Nephron progenitor cell (in vitro differentiated cells): ENCODE measurements around the gene PCYT2.

Experiments
- DNase-seq: peaks from one replicate; pipeline ENCODE4 v3.0.0; 2021
- H3K27ac Mint-ChIP-seq: 2 replicates; pipeline ENCODE4 v1.8.0; 2021; ENCODE audit warnings: mild to moderate bottlenecking, moderate library complexity, mixed read lengths
- H3K27me3 Mint-ChIP-seq: 2 replicates; pipeline ENCODE4 v1.8.0; 2021; ENCODE audit warnings: mild to moderate bottlenecking, low read depth, mixed read lengths; ENCODE audit not compliant: poor library complexity
- H3K36me3 Mint-ChIP-seq: 2 replicates; pipeline ENCODE4 v1.8.0; 2021; ENCODE audit warnings: low read depth, mixed read lengths
- H3K4me1 Mint-ChIP-seq: 2 replicates; pipeline ENCODE4 v1.8.0; 2021; ENCODE audit warnings: mixed read lengths
- H3K4me3 Mint-ChIP-seq: 2 replicates; pipeline ENCODE4 v1.8.0; 2021; ENCODE audit warnings: mild to moderate bottlenecking, moderate library complexity, mixed read lengths
- H3K9me3 Mint-ChIP-seq: 2 replicates; pipeline ENCODE4 v1.8.0; 2021; ENCODE audit warnings: mild to moderate bottlenecking, moderate library complexity, mixed read lengths
- CTCF ChIP-seq: fragments of 200-600 bp; sonication (generic); IDR thresholded peaks from 2 replicates; pipeline ENCODE4 v1.5.0; 2021; ENCODE audit warnings: antibody characterized with exemption

PCYT2 gene

GRCh38 chr17:81916234-81917001, 5.2 kb upstream of the PCYT2 start:
- H3K4me3 Mint-ChIP-seq: peak overlapping the region; percentile 83
- H3K27me3 Mint-ChIP-seq: peaks cover 6% of the 10 kb centered on the region
- H3K9me3 Mint-ChIP-seq: no peaks in the 10 kb centered on the region
- peaks cover 21% of the 10 kb centered on the region for H3K36me3 Mint-ChIP-seq
- no peak for TF ChIP-seq CTCF
- no peak overlapping the region for H3K27ac Mint-ChIP-seq
- no peak for DNase-seq
- peaks cover 21% of the 10 kb centered on the region for H3K4me1 Mint-ChIP-seq

- no peak overlapping the region for H3K27ac Mint-ChIP-seq
- H3K27me3 Mint-ChIP-seq: peaks cover 6% of the 10 kb centered on the region
- H3K4me3 Mint-ChIP-seq: no peak overlapping the region
- peaks cover 16% of the 10 kb centered on the region for H3K36me3 Mint-ChIP-seq
- DNase-seq: no peak
- H3K4me1 Mint-ChIP-seq: peaks cover 16% of the 10 kb centered on the region
- no peaks in the 10 kb centered on the region for H3K9me3 Mint-ChIP-seq
- no peak for TF ChIP-seq CTCF
These were observed 4.1 kb upstream of the PCYT2 start for GRCh38 chr17:81915331-81915730.

GRCh38 chr17:81914103-81914850, 3.1 kb upstream of the PCYT2 start:
- peaks cover 16% of the 10 kb centered on the region for H3K36me3 Mint-ChIP-seq
- H3K27me3 Mint-ChIP-seq: peaks cover 6% of the 10 kb centered on the region
- H3K9me3 Mint-ChIP-seq: no peaks in the 10 kb centered on the region
- H3K4me1 Mint-ChIP-seq: peaks cover 21% of the 10 kb centered on the region
- DNase-seq: no peak
- no peak overlapping the region for H3K4me3 Mint-ChIP-seq
- TF ChIP-seq CTCF: no peak
- no peak overlapping the region for H3K27ac Mint-ChIP-seq

- DNase-seq: no peak
- H3K9me3 Mint-ChIP-seq: no peaks in the 10 kb centered on the region
- H3K4me3 Mint-ChIP-seq: no peak overlapping the region
- H3K4me1 Mint-ChIP-seq: peaks cover 20% of the 10 kb centered on the region
- H3K36me3 Mint-ChIP-seq: peaks cover 16% of the 10 kb centered on the region
- peaks cover 6% of the 10 kb centered on the region for H3K27me3 Mint-ChIP-seq
- no peak overlapping the region for H3K27ac Mint-ChIP-seq
- no peak for TF ChIP-seq CTCF
These were observed 2.3 kb upstream of the PCYT2 start for GRCh38 chr17:81913394-81914102.

GRCh38 chr17:81912441-81913309, 1.5 kb upstream of the PCYT2 start:
- H3K4me3 Mint-ChIP-seq: peak overlapping the region; percentile 6
- H3K36me3 Mint-ChIP-seq: peaks cover 16% of the 10 kb centered on the region
- H3K27me3 Mint-ChIP-seq: peaks cover 6% of the 10 kb centered on the region
- no peak overlapping the region for H3K27ac Mint-ChIP-seq
- no peak for TF ChIP-seq CTCF
- no peaks in the 10 kb centered on the region for H3K9me3 Mint-ChIP-seq
- peaks cover 15% of the 10 kb centered on the region for H3K4me1 Mint-ChIP-seq
- DNase-seq: no peak
